Gastrocnemius medialis (tissue), 4 donors: ENCODE measurements around the gene XPO5.

Experiments used
- CTCF ChIP-seq, 5 experiments: fragments of 450-650 bp in 3 of 5; fragments of 200-600 bp in 2 of 5; sonication (generic) in 2 of 5; IDR thresholded peaks in 4 of 5; conservative IDR thresholded peaks in 1 of 5; 1 replicate in 4 of 5; 2 replicates in 1 of 5; pipeline ENCODE4 v1.5.1; 2016 to 2019; ENCODE audit warnings: antibody characterized with exemption in 5 of 5, mild to moderate bottlenecking in 3 of 5, moderate library complexity in 3 of 5
- POLR2A ChIP-seq, 2 donors: fragments of 450-650 bp; IDR thresholded peaks; one replicate each; pipeline ENCODE4 v1.6.1; 2017; ENCODE audit warnings: antibody characterized with exemption in 2 of 2, mild to moderate bottlenecking in 2 of 2, moderate library complexity in 2 of 2

DNA sequence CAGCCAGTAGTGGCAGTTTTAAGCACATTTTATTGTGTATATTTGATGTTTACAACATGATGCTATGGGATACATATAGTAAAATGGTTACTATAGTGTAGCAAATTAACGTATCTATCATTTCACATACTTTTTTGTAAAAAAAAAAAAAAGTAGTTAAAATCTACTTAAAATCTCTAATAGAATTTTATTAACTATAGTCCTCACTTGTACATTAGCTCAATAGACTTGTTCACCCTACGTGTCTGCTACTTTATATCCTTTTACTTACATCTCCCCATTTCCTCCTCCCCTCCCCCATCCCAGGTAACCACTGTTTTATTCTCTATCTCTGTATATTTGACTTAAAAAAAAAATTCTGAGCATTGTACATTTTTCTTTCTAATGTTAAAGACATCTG lies 30.2 kb upstream of the XPO5 start:
- no peak for TF ChIP-seq POLR2A (IDR thresholded peaks at IDR 0.05)
- TF ChIP-seq CTCF (IDR thresholded peaks at IDR 0.05 in 4 of 5, conservative IDR thresholded peaks at IDR 0.05 in 1 of 5) = no peak
